ENCODE data around the gene DENND4C. TPM values are rescaled to one million over a fixed set of nuclear protein-coding genes. Genes with fewer than 3 reads are reported as not detected.

Gene DENND4C
- total and polyA plus RNA-seq, 2 of the 4 experiments (the other 2 are of a cell fraction): 9.0 to 32.6 TPM

DNA sequence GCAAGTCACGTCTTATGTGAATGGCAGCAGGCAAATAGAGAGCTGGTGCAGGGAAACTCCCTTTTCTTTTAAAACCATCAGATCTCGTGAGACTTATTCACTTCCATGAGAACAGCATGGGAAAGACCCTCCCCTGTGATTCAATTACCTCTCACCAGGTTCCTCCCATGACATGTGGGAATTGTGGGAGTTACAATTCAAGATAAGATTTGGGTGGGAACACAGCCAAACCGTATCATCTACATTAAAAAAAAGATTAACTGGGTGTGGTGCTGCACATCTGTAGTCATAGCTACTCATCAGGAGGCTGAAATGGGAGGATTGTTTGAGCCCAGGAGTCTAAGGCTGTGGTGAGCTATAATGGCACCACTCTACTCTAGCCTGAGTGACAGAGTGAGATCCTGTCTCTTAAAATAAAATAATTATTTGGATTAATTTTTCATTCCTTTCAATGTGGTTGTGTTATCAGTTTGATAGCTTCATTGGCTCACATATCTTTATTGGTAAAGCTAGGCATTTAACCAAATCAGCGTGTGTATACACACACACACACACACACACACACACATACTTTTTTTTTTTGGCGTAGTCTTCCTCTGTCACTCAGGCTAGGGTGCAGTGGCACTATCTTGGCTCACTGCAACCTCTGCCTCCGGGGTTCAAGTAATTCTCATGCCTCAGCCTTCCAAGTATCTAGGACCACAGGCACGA is 21.8 kb downstream of the DENND4C start:
- Histone ChIP-seq H2BK20ac (ENCODE audit: low read depth, low read length) (no peak overlapping the region), H3K27ac (ENCODE audit: insufficient read depth, low read length) (no peak overlapping the region), H4K8ac (ENCODE audit: low read depth in 2 of 2, low read length in 2 of 2) (no peak overlapping the region), H3K9me3 (ENCODE audit: control insufficient read depth, insufficient read depth, low read length) (no peaks in the 10 kb centered on the region), H2AK9ac (replicated peaks; ENCODE audit: low read depth, low read length, poor library complexity) (no peak overlapping the region), H3K4me3 (ENCODE audit: insufficient read depth, low read depth, low read length) (no peak overlapping the region), H3K4me1 (ENCODE audit: control insufficient read depth, insufficient read depth, low read length) (no peaks in the 10 kb centered on the region), H4K5ac (ENCODE audit: low read depth, low read length) (no peak overlapping the region), H3K9ac (ENCODE audit: low read depth, low read length) (no peak overlapping the region), H4K91ac (ENCODE audit: insufficient read depth, low read depth, low read length) (no peak overlapping the region), H3K79me1 (ENCODE audit: low read depth in 1 of 2, low read length in 2 of 2) (peaks cover 24 to 57% of the 10 kb centered on the region in 2 experiments), H2AK5ac (ENCODE audit: low read depth, low read length) (no peak overlapping the region), H3K14ac (replicated peaks; ENCODE audit: low read depth, low read length) (no peak overlapping the region), H2BK120ac (ENCODE audit: low read depth, low read length) (no peak overlapping the region), H3K27me3 (ENCODE audit: control insufficient read depth, insufficient read depth, low read length) (no peaks in the 10 kb centered on the region), H3K9me1 (ENCODE audit: insufficient read depth, low read length) (peaks cover 5% of the 10 kb centered on the region), H2AFZ (replicated peaks; ENCODE audit: low read length, poor library complexity) (no peak overlapping the region), H3K4ac (ENCODE audit: low read depth, low read length) (no peak overlapping the region), H4K20me1 (ENCODE audit: insufficient read depth, low read length) (peaks cover 36% of the 10 kb centered on the region), H2BK15ac (ENCODE audit: low read depth, low read length) (no peak overlapping the region), H3K36me3 (ENCODE audit: control insufficient read depth, insufficient read depth, low read length) (no peaks in the 10 kb centered on the region), H3K56ac (ENCODE audit: extremely low read depth, insufficient read depth, low read length) (no peak overlapping the region), H3K23ac (ENCODE audit: low read depth, low read length) (no peak overlapping the region), H3K4me2 (ENCODE audit: low read depth, low read length) (no peak overlapping the region), H3K18ac (ENCODE audit: low read depth, low read length) (no peak overlapping the region), H2BK5ac (ENCODE audit: low read depth, low read length, poor library complexity, severe bottlenecking) (no peak overlapping the region)
- intact Hi-C loops (cut with micrococcal nuclease) (no loop called here), in situ Hi-C loops (cut with MboI; ENCODE audit: low sequenced_read_pairs) (no loop called here), dilution Hi-C loops (cut with HindIII; ENCODE audit: low sequenced_read_pairs, unreplicated experiment) (no loop called here)
- WGBS, 2 experiments (ENCODE audit: extremely low coverage in 2 of 2, insufficient read length in 1 of 2): no CpG with 5 or more reads among the region's 7 CpGs
- no TSS peak for BruUV-seq (replicated peaks)
- CTCF ChIA-PET: interaction anchor here (0.5 kb wide), 1 partner anchor 142 kb away, joined by 5 read pairs; no protein-coding TSS in a partner anchor
- DNase-seq (no peak), ATAC-seq (ENCODE audit: low read depth) (no peak)
- TF ChIP-seq NFE2L2 (IDR thresholded peaks at IDR 0.05; ENCODE audit: low read depth, low read length): no peak
- TF ChIP-seq RAD21 (IDR thresholded peaks at IDR 0.05; ENCODE audit: low read length): no peak
- TF ChIP-seq RFX5 (IDR thresholded peaks at IDR 0.05; ENCODE audit: low read depth, low read length): no peak
- no peak for TF ChIP-seq FOS (IDR thresholded peaks at IDR 0.05; ENCODE audit: low read depth, low read length)
- no peak for TF ChIP-seq BHLHE40 (IDR thresholded peaks at IDR 0.05; ENCODE audit: low read depth, low read length)
- no peak for TF ChIP-seq MXI1 (IDR thresholded peaks at IDR 0.05; ENCODE audit: borderline replicate concordance, low read depth, low read length)
- no peak for TF ChIP-seq SMC3 (IDR thresholded peaks at IDR 0.05; ENCODE audit: low read depth, low read length)
- no peak for TF ChIP-seq RCOR1 (IDR thresholded peaks at IDR 0.05; ENCODE audit: insufficient replicate concordance, low read length)
- no peak for TF ChIP-seq CEBPB (IDR thresholded peaks at IDR 0.05; ENCODE audit: low read depth, low read length)
- no peak for TF ChIP-seq ELK1 (IDR thresholded peaks at IDR 0.05; ENCODE audit: borderline replicate concordance, low read depth, low read length)
- no peak for TF ChIP-seq MAFK (IDR thresholded peaks at IDR 0.05; ENCODE audit: low read depth, low read length)
- TF ChIP-seq, protein P1, sequence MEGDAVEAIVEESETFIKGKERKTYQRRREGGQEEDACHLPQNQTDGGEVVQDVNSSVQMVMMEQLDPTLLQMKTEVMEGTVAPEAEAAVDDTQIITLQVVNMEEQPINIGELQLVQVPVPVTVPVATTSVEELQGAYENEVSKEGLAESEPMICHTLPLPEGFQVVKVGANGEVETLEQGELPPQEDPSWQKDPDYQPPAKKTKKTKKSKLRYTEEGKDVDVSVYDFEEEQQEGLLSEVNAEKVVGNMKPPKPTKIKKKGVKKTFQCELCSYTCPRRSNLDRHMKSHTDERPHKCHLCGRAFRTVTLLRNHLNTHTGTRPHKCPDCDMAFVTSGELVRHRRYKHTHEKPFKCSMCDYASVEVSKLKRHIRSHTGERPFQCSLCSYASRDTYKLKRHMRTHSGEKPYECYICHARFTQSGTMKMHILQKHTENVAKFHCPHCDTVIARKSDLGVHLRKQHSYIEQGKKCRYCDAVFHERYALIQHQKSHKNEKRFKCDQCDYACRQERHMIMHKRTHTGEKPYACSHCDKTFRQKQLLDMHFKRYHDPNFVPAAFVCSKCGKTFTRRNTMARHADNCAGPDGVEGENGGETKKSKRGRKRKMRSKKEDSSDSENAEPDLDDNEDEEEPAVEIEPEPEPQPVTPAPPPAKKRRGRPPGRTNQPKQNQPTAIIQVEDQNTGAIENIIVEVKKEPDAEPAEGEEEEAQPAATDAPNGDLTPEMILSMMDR (conservative IDR thresholded peaks at IDR 0.05; ENCODE audit: low read depth, low read length): no peak
- no peak for TF ChIP-seq MAZ (IDR thresholded peaks at IDR 0.05; ENCODE audit: borderline replicate concordance, low read depth, low read length)
- POLR2A ChIA-PET (ENCODE audit: unreplicated experiment): no interaction called here

Data from IMR-90 (cell line).